HCT116 (cell line): ENCODE results near the gene TAF6. TPM values are rescaled to one million over a fixed set of nuclear protein-coding genes. Genes with fewer than 3 reads are reported as not detected.
"Not testable (repeated sequence)": the region's sequence is repeated elsewhere in the genome, so short reads cannot be mapped to it uniquely, and the experiment has no call there.

Experiments used
- ATAC-seq: fragments of 200-7000 bp; cut with Tn5 transposase; 2 replicates; pipeline ENCODE4 v1.9.1; 2020; ENCODE audit warnings: mild to moderate bottlenecking, moderate library complexity
- BruUV-seq: library from RNA; stranded (reverse); fragments of 400-500 nt; replicated peaks from 2 replicates; lab custom pipeline; 2021; lab: Mats Ljungman, UMichigan
- CTCF ChIA-PET: fragments of 300-600 bp; sonication (Branson Sonifier 250); formaldehyde crosslinking; loops from one replicate; lab custom pipeline; 2021; ENCODE audit warnings: antibody characterized with exemption; lab: Charles Lee
- POLR2A ChIA-PET: fragments of 300-600, 350-600 bp; sonication (Branson Sonifier 250); formaldehyde crosslinking; loops from one replicate; lab custom pipeline; 2021; ENCODE audit warnings: antibody characterized with exemption; lab: Charles Lee
- RAD21 ChIA-PET, 2 experiments: fragments of 300-600 bp; sonication (Branson Sonifier 250); formaldehyde crosslinking; loops; one replicate each; lab custom pipeline; 2023; ENCODE audit warnings: low total read pairs in 2 of 2; ENCODE audit not compliant: uncharacterized antibody in 2 of 2, unreplicated experiment in 2 of 2, low non-redundant PET in 1 of 2; lab: Charles Lee
- DNase-seq: peaks from one replicate; pipeline ENCODE4 v3.0.0-alpha.2; 2010; ENCODE audit warnings: low read depth, low spot score
- H2AFZ ChIP-seq: fragments of 200-600 bp; shearing (Covaris generic), sonication (generic); 2 replicates; pipeline ENCODE4 v1.6.1; 2017; ENCODE audit warnings: low read depth, mixed run types, mixed read lengths, antibody characterized with exemption, low read length; ENCODE audit not compliant: poor library complexity, severe bottlenecking
- H3K27ac ChIP-seq: 2 replicates; pipeline ENCODE4 v1.5.1; 2012; ENCODE audit warnings: low read depth, low read length
- H3K27me3 ChIP-seq: fragments of 200-600 bp; sonication (generic); 2 replicates; pipeline ENCODE4 v1.6.1; 2016; ENCODE audit warnings: mixed run types, low read length, mixed read lengths; ENCODE audit not compliant: insufficient read depth
- H3K36me3 ChIP-seq, 2 experiments: fragments of 200-500 bp in 1 of 2; fragments of 200-600 bp in 1 of 2; sonication (Bioruptor generic) in 1 of 2; sonication (generic) in 1 of 2; 2 replicates each; pipeline versions ENCODE4 v1.5.1 to v1.6.1; 2014 to 2016; ENCODE audit warnings: low read length in 2 of 2, inconsistent platforms in 1 of 2, mixed read lengths in 1 of 2, mixed run types in 1 of 2; ENCODE audit not compliant: insufficient read depth in 2 of 2, control insufficient read depth in 1 of 2
- H3K4me1 ChIP-seq, 2 experiments: fragments of 200-600 bp in 1 of 2; sonication (generic) in 1 of 2; 2 replicates each; pipeline versions ENCODE4 v1.5.1 to v1.6.1; 2012 to 2017; ENCODE audit warnings: low read length in 2 of 2, inconsistent platforms in 1 of 2, mild to moderate bottlenecking in 1 of 2, mixed read lengths in 1 of 2, mixed run types in 1 of 2, moderate library complexity in 1 of 2; ENCODE audit not compliant: insufficient read depth in 2 of 2, control insufficient read depth in 1 of 2
- H3K4me2 ChIP-seq: fragments of 200-600 bp; sonication (generic); 2 replicates; pipeline ENCODE4 v1.6.1; 2017; ENCODE audit warnings: mixed run types, low read length, mixed read lengths
- H3K4me3 ChIP-seq, 2 experiments: fragments of 200-600 bp in 1 of 2; sonication (generic) in 1 of 2; replicated peaks in 1 of 2; 2 replicates each; pipeline ENCODE4 v1.5.1; 2011 to 2016; ENCODE audit warnings: low read length in 2 of 2, control low read depth in 1 of 2, low read depth in 1 of 2, mild to moderate bottlenecking in 1 of 2, mixed read lengths in 1 of 2, mixed run types in 1 of 2
- H3K79me2 ChIP-seq: fragments of 200-600 bp; sonication (generic); 2 replicates; pipeline ENCODE4 v1.6.1; 2017; ENCODE audit warnings: mild to moderate bottlenecking, mixed run types, low read length, moderate library complexity, mixed read lengths; ENCODE audit not compliant: insufficient read depth
- H3K9ac ChIP-seq: fragments of 200-600 bp; sonication (generic); 2 replicates; pipeline ENCODE4 v1.6.1; 2016; ENCODE audit warnings: low read length, mixed read lengths
- H3K9me2 ChIP-seq: fragments of 200-600 bp; sonication (generic), shearing (Covaris generic); 2 replicates; pipeline ENCODE4 v1.6.1; 2017; ENCODE audit warnings: mixed run types, mild to moderate bottlenecking, moderate library complexity; ENCODE audit not compliant: insufficient read depth
- H3K9me3 ChIP-seq, 2 experiments: fragments of 200-500 bp in 1 of 2; fragments of 200-600 bp in 1 of 2; sonication (Bioruptor generic) in 1 of 2; sonication (generic) in 1 of 2; 2 replicates each; pipeline ENCODE4 v1.6.1; 2014 to 2017; ENCODE audit warnings: low read length in 2 of 2, mixed read lengths in 2 of 2, inconsistent platforms in 1 of 2, low read depth in 1 of 2, mild to moderate bottlenecking in 1 of 2, mixed run types in 1 of 2, moderate library complexity in 1 of 2; ENCODE audit not compliant: control insufficient read depth in 1 of 2, insufficient read depth in 1 of 2
- H4K20me1 ChIP-seq: fragments of 200-600 bp; sonication (generic), shearing (Covaris generic); 2 replicates; pipeline ENCODE4 v1.6.1; 2017; ENCODE audit warnings: mixed run types, mild to moderate bottlenecking, moderate library complexity; ENCODE audit not compliant: insufficient read depth
- EGR1 ChIP-seq: IDR thresholded peaks from 2 replicates; pipeline ENCODE4 v1.6.1; 2012; ENCODE audit warnings: low read depth
- ELF1 ChIP-seq: IDR thresholded peaks from 2 replicates; pipeline ENCODE4 v1.6.1; 2012; ENCODE audit warnings: low read depth, borderline replicate concordance
- EZH2phosphoT487 ChIP-seq: fragments of 200-600 bp; IDR thresholded peaks from 2 replicates; pipeline ENCODE4 v1.6.1; 2018; ENCODE audit warnings: antibody characterized with exemption, borderline replicate concordance
- JUND ChIP-seq: IDR thresholded peaks from 2 replicates; pipeline ENCODE4 v1.6.1; 2012
- MAX ChIP-seq: IDR thresholded peaks from 2 replicates; pipeline ENCODE4 v1.6.1; 2012
- POLR2A ChIP-seq: IDR thresholded peaks from 2 replicates; pipeline ENCODE4 v1.7.0; 2011; ENCODE audit warnings: borderline replicate concordance; ENCODE audit not compliant: insufficient read depth, insufficient read length; ENCODE audit errors: extremely low read depth
- RAD21 ChIP-seq: IDR thresholded peaks from 2 replicates; pipeline ENCODE4 v1.6.1; 2012; ENCODE audit warnings: low read depth, mild to moderate bottlenecking
- REST ChIP-seq: IDR thresholded peaks from 2 replicates; pipeline ENCODE4 v1.6.1; 2012; ENCODE audit warnings: low read depth
- SIN3A ChIP-seq: IDR thresholded peaks from 2 replicates; pipeline ENCODE4 v1.6.1; 2012; ENCODE audit warnings: low read depth
- SRF ChIP-seq: IDR thresholded peaks from 2 replicates; pipeline ENCODE4 v1.6.1; 2012; ENCODE audit warnings: low read depth
- TCF7L2 ChIP-seq: IDR thresholded peaks from 2 replicates; pipeline ENCODE4 v1.7.0; 2011; ENCODE audit warnings: borderline replicate concordance, inconsistent platforms; ENCODE audit not compliant: insufficient read depth, insufficient read length; ENCODE audit errors: extremely low read depth
- YY1 ChIP-seq: IDR thresholded peaks from 2 replicates; pipeline ENCODE4 v1.6.1; 2011; ENCODE audit warnings: low read length, low read depth, moderate library complexity, mild to moderate bottlenecking; ENCODE audit not compliant: insufficient replicate concordance; ENCODE audit errors: extremely low read depth
- intact Hi-C: fragments of 100-400 bp; cut with micrococcal nuclease; formaldehyde crosslinking; loops from 2 replicates; pipeline ENCODE4 v1.10.0; 2022
- total RNA-seq: library from RNA; stranded (reverse); gene quantifications from one replicate; pipeline ENCODE4 v1.2.1, GENCODE V29; 2021; ENCODE audit not compliant: unreplicated experiment

Gene TAF6
- total RNA-seq, 1 experiment from 2014 or later = 67.4 TPM

GRCh38 chr7:100147278-100147677 is 28.1 kb upstream of the TAF6 start:
- no peak overlapping the region for H3K9ac ChIP-seq
- no peaks in the 10 kb centered on the region for H3K27me3 ChIP-seq
- H2AFZ ChIP-seq = no peak overlapping the region
- TF ChIP-seq RAD21 = no peak
- no peak for TF ChIP-seq SIN3A
- no peak for TF ChIP-seq SRF
- TF ChIP-seq ELF1 = no peak
- TF ChIP-seq REST = no peak
- no peak for TF ChIP-seq EZH2phosphoT487
- TF ChIP-seq EGR1 = no peak
- no peak for TF ChIP-seq JUND
- TF ChIP-seq MAX = no peak
- TF ChIP-seq POLR2A = no peak
- TF ChIP-seq TCF7L2 = no peak
- no peak for TF ChIP-seq YY1
- H3K4me3 ChIP-seq = no peak overlapping the region
- DNase-seq (no peak), ATAC-seq (no peak)
- no peak overlapping the region for H3K4me2 ChIP-seq
- H3K27ac ChIP-seq = no peak overlapping the region
- H3K9me2 ChIP-seq = no peaks in the 10 kb centered on the region
- no peaks in the 10 kb centered on the region for H4K20me1 ChIP-seq
- H3K36me3 ChIP-seq = no peaks in the 10 kb centered on the region; a peak in 1 of 4 replicates
- CTCF ChIA-PET = no interaction called here
- H3K9me3 ChIP-seq = no peaks in the 10 kb centered on the region
- BruUV-seq = no TSS peak
- RAD21 ChIA-PET = no interaction called here
- H3K4me1 ChIP-seq = peaks cover 9 to 21% of the 10 kb centered on the region in 2 experiments
- POLR2A ChIA-PET = interaction anchor here (0.6 kb wide), 1 partner anchor 45 kb away, joined by 3 read pairs; no protein-coding TSS in a partner anchor
- intact Hi-C loops = no loop called here
- H3K79me2 ChIP-seq = peaks cover 23% of the 10 kb centered on the region

- H3K9ac ChIP-seq, CTCF ChIA-PET, BruUV-seq, RAD21 ChIA-PET, H3K9me3 ChIP-seq, ATAC-seq, H3K27ac ChIP-seq, intact Hi-C loops, POLR2A ChIA-PET, H3K4me2 ChIP-seq, DNase-seq, H3K4me3 ChIP-seq, H3K27me3 ChIP-seq, H4K20me1 ChIP-seq, H2AFZ ChIP-seq, H3K9me2 ChIP-seq, H3K36me3 ChIP-seq: not testable (repeated sequence)
- H3K4me1 ChIP-seq = peaks cover 9 to 21% of the 10 kb centered on the region in 2 experiments
- H3K79me2 ChIP-seq = peaks cover 16% of the 10 kb centered on the region
Measured at GRCh38 chr7:100146350-100146749, 27.2 kb upstream of the TAF6 start.
